NCI-H2227 treated with DMSO at 0.1 percent for 48 hours (cell line): ENCODE data around the gene PDLIM5.

Source experiments
- DNase-seq: peaks from one replicate; lab custom pipeline; 2025; lab: John Stamatoyannopoulos, UW

The PDLIM5 gene

DNA sequence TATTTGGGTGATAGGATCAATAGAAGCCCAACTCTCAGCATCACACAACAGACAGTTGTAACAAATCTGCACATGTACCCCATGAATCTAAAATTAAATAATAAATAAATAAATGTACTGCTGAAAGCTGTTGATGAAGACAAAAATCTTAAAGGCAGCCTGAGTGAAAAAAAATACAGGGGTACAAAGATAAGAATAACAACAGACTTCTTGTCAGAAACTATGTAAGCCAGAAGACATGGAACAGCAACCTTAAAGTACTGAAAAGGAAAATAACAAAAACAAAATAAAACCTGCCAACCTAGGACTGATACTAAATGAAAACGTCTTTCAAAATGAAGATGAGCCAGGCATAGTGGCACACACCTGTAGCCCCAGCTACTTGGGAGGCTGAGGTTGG, 25.0 kb upstream of the PDLIM5 start:
- no peak for DNase-seq

DNA sequence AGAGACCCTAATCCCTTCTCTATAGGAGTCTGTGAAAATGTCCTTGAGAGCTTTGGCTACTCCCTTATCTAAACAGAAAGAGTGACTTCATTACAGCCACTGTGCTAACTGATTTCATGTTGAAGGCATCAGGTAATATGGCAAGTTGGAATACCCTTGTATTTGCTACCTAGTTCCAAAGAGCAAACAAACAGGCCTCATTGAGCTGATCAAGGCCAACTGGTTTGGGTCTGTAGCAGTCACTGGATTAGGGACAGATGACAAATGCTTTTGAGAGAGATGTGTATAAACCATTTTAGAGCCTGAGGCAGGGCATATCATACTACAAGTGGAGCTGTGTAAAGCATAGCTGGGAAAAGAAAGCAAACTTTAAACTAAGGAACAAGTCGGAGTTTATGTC, 22.9 kb upstream of the PDLIM5 start:
- no peak for DNase-seq

DNA sequence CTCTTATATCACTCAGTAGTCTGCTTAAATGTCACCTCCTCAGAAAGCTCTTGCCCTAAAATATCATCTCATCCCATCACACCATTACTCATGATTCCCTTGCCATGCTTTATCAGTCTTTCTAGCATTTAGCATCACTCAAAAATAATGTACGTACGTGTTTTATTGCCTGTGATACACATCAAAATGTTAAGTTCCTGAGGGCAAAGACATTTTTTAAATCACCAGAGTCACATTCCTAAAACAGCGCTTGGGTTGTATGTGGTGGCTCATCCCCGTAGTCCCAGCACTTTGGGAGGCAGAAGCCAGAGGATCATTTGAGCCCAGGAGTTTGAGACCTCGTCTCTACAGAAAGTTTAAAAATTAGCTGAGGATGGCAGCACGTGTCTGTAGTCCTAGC, 21.3 kb upstream of the PDLIM5 start:
- DNase-seq, result no peak

DNA sequence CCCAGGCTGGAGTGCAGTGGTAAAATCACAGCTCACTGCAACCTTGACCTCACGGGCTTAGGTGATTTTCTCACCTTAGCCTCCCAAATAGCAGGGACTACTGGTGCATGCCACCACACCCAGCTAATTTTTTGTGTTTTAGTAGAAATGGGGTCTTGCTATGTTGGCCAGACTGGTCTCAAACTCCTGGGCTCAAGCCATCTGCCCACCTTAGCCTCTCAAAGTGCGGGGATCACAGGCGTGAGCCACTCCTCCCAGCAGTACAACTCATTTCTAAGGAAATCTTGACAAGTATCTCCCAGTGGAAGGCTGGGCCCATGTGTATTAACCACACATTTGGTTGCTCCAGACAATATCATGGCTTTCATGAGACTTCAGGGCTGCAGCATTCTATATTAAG, 20.4 kb upstream of the PDLIM5 start:
- no peak for DNase-seq

DNA sequence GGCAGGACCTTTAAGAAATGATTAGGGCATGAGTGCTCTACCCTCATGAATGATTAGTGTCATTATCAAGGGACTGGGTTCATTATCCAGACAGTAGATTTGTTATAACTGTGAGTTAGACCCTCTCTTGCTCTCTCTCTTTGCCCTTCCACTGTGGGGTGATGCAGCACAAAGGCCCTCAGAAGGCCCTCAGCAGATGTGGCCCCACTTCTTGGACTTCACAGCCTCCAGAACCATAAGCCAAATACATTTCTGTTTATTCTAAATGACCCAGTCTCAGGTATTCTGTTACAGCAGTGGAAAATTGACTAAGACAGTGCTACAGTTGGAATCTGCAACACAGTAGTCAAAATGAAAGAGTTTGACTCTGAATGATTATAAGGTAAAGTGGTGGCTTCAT, 17.2 kb upstream of the PDLIM5 start:
- DNase-seq, result no peak

DNA sequence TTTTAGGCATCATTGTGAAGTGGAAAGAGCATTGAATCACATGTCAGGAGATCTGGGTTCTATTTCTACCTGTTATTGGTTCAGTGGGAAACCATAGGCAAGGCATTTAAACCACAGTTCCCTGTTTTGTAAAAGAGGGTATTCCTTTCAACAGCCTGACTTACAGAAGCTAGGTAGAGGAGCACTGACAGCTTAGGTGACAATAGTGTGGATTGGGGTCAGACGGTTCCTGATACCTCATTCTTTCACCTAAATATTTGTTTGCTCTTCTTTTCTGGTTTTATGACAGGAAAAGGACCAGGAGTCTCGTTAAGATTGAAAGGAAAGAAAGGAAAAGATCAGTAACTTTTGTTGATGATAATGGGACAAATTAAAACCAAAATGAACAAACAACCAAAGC, 15.9 kb upstream of the PDLIM5 start:
- no peak for DNase-seq

DNA sequence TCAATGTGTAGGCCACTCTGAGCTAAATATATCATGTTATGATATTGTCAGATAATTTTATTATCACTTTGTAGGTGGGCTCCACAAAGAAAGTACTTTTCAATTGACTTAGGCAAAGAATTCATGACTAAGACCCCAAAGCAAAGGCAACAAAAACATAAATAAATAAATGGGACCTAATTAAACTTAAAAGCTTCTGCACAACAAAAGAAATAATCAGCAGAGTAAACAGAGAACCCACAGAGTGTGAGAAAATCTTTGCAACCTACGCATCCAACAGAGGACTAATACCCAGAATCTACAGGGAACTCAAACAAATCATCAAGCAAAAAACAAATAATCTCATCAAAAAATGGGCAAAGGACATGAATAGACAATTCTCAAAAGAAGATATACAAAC, 15.2 kb upstream of the PDLIM5 start:
- DNase-seq, result no peak

DNA sequence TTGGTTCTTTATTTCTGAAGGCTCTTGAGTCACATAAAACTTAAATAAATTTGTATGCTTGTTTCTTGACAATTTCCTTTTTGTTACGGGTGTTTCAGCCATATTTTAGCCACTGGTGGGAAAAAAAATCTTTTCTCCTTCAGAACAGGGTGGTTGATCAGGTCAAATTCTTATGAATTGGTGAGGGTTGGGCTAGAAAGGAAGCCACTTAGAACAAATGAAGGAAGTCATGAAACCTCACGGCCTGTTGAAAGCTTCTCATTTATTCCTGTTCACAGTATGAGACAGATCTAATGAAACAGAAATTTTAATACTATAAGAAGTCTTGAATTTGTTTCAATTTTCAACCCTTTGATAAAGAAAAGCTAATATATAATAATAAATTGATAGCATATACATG, 12.1 kb upstream of the PDLIM5 start:
- no peak for DNase-seq

DNA sequence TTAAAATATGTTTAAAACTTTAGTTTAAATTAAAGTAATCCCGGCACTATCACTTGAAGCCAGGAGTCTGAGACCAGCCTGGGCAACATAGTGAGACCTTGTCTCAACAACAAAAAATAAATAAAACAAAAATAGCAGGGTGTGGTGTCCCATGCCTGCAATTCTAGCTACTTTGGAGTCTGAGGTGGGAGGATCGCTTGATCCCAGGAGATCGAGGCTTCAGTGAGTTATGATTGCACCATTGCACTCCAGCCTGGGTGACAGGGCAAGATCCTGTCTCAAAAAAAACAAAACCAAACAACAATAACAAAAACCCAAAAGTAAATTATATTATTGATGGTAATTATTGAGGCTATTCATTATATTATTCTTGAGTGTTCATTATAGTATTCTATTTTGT, 9.9 kb upstream of the PDLIM5 start:
- DNase-seq, result no peak

DNA sequence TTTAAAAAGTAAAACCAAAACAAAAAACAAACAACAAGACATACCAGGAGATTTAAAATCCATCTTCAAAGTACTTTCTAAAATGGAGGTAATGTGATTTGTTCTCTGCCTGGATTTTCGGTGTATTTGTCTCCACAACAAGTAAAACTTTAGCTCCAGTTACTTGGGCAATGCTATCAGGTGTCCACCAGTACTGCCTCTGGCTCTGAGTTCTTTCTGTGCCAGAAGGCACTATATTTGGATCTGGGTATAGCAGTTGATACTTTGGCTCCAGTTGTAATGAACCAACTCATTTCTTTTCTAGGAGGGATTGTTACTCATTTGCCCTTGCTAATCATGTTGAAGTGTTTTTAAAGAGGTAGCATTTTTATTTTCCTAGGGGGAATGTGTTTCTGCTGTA, 9.5 kb upstream of the PDLIM5 start:
- DNase-seq, result no peak

DNA sequence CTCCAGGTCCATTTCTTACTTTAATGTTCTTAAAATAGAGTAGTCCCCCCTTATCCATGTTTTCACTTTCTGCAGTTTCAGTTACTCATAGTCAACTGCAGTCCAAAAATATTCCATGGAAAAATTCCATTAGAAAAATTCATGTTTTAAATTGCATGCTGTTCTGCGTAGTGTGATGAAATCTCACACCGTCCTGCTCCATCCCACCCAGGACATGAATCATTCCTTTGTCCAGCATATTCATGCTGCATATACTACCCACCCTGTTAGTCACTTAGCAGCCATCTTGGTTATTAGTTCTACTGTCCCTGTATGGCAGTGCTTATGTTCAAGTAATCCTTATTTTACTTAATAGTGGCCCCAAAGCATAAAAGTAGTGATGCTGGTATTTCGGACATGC, 5.4 kb upstream of the PDLIM5 start:
- DNase-seq, result no peak

DNA sequence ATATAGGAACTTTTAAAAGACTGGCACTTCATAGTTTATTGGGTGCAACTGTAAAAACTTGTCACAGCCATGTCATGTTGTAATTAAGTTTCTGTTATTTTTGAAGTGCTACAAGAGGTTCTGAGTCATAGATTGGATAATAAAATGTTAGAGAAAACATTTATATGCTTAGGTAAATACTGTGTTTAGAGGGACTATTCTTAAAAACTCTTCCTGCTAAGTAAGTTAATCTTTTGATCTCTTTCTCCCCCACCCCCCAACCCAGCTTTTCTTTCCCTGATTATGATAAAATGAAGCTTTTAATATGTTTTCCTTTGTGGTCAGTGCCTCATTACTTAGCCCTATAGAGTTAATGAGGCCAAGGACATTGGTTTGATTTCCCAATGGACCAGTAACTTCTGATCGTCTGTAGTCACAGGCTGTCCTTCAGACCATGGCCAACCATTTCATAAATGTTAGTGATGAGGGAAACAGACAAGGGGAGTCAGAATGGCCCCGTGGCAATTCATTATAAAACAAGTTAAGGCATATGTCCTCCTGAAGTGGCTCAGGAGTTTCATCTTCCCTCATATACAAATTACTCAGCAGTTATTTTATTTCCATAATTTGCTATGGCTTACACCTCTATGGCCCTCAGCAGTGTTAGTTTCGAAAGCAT, 3.9 kb upstream of the PDLIM5 start:
- DNase-seq, result no peak

DNA sequence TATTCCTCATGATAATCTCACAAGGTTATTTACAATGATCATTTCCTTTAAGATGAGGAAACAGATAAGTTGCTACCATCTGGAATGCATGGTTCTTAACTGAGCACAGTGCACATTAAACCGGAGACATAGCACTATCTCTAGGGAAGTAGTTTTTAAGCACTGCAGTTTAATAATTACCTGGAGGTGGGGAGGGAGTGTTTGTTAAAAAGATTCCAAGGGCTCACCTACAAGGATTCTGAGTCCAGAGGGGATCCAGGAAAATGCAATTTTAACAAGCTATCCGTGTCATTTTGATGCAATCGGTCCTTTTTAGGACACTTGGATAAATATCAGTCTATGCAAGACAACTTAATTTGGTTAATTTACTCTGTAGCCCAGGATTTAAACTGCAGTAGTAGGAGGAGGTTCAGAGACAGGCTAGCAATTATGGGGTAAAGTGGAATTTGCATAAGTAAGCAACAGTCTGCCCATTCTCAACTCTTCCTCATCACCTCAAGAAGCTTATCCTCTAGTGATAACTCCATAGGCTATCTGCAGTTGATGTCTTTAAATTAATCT, 2.8 kb upstream of the PDLIM5 start:
- DNase-seq, result no peak

DNA sequence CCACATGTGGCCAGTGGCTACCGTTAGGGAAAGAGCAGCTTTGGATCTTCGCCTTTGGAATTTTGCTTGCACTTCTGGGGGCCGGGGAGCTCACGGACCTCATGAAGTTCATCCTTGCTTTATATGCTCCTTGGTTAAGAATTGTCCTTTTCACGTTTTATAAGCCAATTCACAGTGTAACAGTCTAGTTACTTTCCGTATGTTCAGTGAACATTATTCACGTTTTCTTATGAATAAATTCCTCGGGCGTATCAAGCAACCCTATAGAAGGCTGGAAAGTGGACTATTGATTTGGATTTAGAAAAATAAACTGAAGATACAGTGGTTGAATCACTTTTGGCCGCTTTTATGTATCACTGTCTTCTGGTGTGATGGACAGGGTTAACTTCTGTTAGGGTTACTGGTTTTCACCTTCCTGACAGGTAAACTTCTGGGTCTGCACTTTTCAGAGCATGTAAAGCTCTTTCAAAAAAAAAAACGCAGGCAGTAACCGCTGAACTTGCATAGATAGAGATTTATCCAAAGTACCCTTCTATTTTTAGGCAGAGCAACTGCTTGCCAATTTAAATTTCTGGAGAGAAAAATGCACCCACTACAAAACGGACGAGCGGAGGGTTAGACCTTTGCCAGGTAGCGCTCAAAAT, 569 bp upstream of the PDLIM5 start:
- DNase-seq, result no peak

DNA sequence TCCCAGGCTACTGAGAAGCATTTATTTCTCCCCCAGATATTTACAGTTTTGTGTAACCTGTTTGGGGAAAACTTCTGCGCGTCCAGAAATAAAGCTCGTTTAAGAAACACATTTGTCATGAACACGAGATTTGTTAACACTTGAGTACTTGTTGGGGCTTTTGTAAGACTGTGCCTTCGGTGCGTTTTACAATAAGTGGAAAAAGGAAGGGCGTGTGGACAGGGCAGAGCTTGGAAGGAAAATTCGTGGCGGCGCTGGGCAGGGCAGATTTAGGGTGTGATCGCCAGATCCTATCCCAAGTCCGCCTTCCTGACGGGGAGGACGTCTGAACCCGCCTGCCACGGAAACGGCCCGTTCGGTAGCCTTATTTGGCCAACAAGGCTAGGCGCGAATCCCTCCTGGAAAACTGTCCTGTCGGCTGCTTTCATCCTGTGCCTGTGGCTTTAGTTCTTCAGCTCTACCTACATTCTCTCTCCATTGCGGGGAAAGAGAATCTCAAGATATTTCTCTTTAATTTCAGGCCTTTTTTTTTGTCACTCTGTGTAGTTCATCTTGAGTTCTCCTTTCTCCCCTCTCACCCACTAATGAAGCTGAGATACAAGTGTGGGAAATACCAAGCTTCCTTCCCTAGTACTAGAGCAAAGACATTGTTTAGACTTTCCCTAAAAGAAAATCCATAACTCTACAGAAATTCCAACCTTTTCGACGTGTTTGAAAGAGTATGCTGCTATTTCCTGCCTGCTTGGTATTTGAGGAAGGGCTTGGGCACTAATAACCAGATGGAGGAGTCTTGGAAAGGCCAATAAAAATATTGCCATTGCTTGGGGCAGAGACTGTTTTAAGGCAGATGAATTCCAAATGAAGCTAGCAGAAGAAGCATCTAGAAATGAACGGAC, 982 bp downstream of the PDLIM5 start:
- DNase-seq, result no peak

DNA sequence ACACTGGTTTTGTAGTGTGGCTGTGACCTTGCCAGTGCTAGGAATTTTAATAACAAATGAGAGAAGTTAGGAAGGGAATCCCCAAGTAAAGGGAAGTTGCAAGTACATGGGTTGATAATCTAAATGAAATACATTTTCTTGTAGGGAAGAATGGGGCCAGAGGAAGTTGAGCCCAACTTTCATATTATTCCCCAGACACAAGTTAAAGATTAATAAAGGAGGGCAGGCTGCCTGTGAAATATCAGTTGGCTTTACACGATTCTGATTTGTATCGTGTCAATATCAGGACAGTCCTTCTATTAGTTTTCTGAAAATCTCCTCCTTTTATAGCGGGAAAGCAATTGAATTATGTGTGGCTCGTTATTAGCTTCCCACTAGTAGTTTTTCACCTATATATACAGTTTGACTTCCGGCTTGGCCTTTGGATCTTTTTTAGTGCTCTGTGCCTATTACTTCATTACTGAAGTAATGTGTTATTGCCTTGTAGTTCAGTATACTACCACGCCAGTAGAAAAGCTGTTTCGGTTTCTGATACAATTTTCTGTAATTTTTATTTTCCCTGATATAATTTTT, 1.7 kb downstream of the PDLIM5 start:
- no peak for DNase-seq

DNA sequence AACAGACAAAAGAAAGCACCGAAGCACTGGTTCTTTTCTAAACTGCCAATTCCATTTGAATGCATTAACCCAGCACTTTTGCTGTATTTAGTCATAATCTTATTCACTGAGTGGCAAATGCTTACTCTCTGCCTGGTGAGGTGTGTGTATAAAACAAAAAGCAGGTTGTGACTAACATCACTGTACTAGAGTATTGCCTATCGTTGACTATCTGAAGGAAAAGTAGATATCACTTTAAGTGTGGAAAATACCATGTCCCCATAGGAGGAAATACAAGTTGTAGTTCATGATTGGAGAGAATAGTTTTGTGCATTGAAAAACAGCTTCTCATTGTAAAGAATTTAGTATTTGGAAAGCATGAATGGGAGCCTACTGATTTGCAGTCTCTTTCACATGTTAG, 2.7 kb downstream of the PDLIM5 start:
- no peak for DNase-seq

DNA sequence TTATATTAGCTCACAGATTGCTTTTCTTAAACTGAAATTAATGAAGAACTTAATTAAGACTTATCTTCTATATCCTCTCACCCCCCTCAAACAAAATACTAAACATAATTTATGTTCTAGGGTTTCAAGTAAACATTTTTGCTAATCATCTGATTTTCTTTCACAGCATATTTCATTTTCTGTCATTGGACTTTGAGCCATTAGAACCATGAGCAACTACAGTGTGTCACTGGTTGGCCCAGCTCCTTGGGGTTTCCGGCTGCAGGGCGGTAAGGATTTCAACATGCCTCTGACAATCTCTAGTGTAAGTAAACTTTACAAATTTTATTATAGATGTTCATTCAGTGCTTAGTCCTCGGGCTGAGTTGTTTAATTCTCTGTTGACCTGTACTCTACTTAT, 3.3 kb downstream of the PDLIM5 start:
- DNase-seq, result no peak

DNA sequence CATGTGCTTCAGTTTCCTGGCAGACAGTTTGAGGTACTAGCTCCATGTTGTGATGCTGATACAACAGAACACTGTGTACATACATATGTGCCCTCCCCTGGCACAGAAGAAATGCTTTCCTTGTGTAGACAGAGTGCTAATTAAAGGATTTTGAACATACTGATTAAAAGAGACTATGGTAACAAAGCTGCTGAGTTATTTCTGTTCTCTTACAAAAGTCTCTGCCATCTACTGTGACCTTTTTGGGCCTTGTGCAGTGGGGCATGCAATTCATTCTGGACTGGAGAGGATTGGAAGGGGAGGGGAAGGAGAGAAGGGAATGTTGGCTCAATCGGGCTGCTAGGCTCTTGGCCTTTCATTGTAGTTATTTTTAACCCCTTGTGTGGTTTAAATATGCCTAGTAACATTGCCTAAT, 6.0 kb downstream of the PDLIM5 start:
- peak; percentile 66 for DNase-seq

DNA sequence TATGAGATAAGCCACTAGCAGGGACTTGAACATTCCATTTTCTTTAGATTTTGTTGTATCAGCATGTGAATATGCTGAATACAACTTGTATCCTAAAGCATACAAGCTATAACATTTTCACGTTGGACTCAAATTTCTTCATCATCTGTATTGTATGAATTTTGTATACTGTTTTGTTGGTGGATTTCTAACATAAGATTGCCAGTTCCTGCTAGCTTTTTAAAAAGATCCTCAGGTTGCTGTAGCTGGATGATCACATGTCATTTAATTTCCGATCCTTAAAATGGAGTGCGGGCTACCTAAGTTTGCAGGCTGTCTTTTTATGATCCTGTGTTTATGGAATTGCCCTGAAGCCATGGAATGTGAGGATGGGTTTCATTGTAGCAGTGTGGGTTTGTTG, 6.9 kb downstream of the PDLIM5 start:
- DNase-seq, result no peak

DNA sequence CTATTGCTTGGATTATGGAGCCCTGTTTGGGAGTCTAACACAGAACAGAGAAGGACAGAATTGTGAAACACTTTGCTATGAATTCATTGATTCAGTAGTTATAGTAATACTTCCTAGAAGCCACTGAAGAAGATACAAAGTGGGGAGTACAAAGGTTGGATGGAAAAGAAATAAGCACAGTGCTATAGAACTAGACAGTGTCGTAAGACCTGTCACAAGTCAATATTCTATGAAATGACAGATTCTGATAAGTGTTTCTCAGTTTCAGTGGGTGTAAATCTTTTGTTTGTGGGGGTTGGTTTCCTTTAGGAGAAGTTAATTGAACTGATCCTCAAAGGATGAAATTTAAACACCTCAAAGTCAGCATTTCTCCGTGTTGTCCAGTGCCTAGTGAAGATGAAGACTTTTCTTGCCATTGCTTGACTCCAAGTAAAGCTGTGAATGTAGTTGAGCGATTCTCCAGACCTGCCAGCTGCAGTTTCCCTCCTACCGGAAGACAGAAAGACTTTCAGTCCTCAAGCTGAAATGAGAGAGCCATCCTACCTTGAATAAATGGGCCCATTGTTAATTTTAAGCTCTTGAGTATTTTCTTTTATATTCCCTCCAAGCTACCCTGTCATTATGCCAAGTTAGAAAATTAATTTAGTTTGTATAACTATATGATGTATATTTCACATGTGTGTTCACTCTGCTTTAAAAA, 7.9 kb downstream of the PDLIM5 start:
- no peak for DNase-seq

DNA sequence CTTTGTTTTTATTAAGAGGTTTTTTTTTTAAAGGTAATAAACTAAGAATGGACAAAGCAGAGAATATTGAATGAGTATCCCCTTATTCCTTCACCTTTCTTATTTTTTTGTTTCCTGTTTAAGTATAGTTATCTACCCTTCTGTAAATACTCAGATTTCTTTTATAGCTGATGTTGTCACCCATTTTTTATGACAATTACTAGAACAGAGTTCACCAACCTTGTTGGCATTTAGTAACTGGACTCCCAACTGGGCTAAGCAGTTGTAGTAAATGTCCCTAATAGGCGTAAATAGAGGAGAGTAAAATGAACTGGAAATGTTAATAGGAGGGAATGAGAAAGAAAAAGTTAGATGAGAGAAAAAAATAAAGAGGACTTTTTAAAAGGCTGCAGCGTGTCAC, 9.8 kb downstream of the PDLIM5 start:
- DNase-seq, result no peak
